DOHH2 (cell line): ENCODE results near the gene KCNE2.

Experiments used
- H3F3A ChIP-seq: fragments of 200-600 bp; sonication (generic), shearing (Covaris generic); 2 replicates; pipeline ENCODE4 v1.6.0; 2016; ENCODE audit warnings: antibody characterized with exemption, mild to moderate bottlenecking; ENCODE audit not compliant: control insufficient read depth, insufficient read depth
- H3K27ac ChIP-seq: fragments of 200-600 bp; sonication (generic); 2 replicates; pipeline ENCODE4 v1.5.1; 2014; ENCODE audit warnings: low read depth, mild to moderate bottlenecking, low read length, moderate library complexity
- H3K27me3 ChIP-seq: fragments of 200-600 bp; sonication (generic); 2 replicates; pipeline ENCODE4 v1.6.1; 2014; ENCODE audit warnings: mild to moderate bottlenecking, low read length, mixed read lengths; ENCODE audit not compliant: control insufficient read depth
- H3K36me3 ChIP-seq: fragments of 200-600 bp; sonication (generic); 2 replicates; pipeline ENCODE4 v1.6.1; 2014; ENCODE audit warnings: mild to moderate bottlenecking, low read length, moderate library complexity, mixed read lengths; ENCODE audit not compliant: control insufficient read depth
- H3K4me1 ChIP-seq: fragments of 200-600 bp; sonication (generic); 2 replicates; pipeline ENCODE4 v1.6.1; 2014; ENCODE audit warnings: mild to moderate bottlenecking, low read length, mixed read lengths; ENCODE audit not compliant: control insufficient read depth
- H3K4me2 ChIP-seq: fragments of 200-600 bp; sonication (generic); 2 replicates; pipeline ENCODE4 v1.6.0; 2014; ENCODE audit warnings: mild to moderate bottlenecking, low read length, moderate library complexity
- H3K4me3 ChIP-seq: fragments of 200-600 bp; sonication (generic); 2 replicates; pipeline ENCODE4 v1.5.1; 2014; ENCODE audit warnings: mild to moderate bottlenecking, low read length, mixed read lengths
- H3K79me2 ChIP-seq: fragments of 200-600 bp; sonication (generic); 2 replicates; pipeline ENCODE4 v1.6.1; 2014; ENCODE audit warnings: mild to moderate bottlenecking, low read length, mixed read lengths; ENCODE audit not compliant: control insufficient read depth
- H3K9me2 ChIP-seq: fragments of 200-600 bp; sonication (generic); replicated peaks from 2 replicates; pipeline ENCODE4 v1.6.1; 2014; ENCODE audit warnings: mild to moderate bottlenecking, low read length, mixed read lengths; ENCODE audit not compliant: control insufficient read depth
- H3K9me3 ChIP-seq: fragments of 200-600 bp; sonication (generic); 2 replicates; pipeline ENCODE4 v1.6.1; 2014; ENCODE audit warnings: antibody characterized with exemption, low read length, mixed read lengths; ENCODE audit not compliant: control insufficient read depth, insufficient read depth
- H4K20me1 ChIP-seq: fragments of 200-600 bp; sonication (generic); 2 replicates; pipeline ENCODE4 v1.6.0; 2014; ENCODE audit warnings: low read depth, mild to moderate bottlenecking, antibody characterized with exemption, low read length, moderate library complexity; ENCODE audit not compliant: control insufficient read depth, insufficient read depth
- EZH2phosphoT487 ChIP-seq: fragments of 200-600 bp; sonication (generic); IDR thresholded peaks from 2 replicates; pipeline ENCODE4 v1.6.1; 2017; ENCODE audit warnings: borderline replicate concordance, mild to moderate bottlenecking, antibody characterized with exemption, low read length, moderate library complexity, mixed read lengths
- TF ChIP-seq, protein P1 (sequence below): fragments of 200-600 bp; sonication (generic); IDR thresholded peaks from one replicate; pipeline ENCODE4 v1.5.1; 2014; ENCODE audit warnings: antibody characterized with exemption, mild to moderate bottlenecking, low read depth, low read length; ENCODE audit not compliant: poor library complexity, severe bottlenecking

KCNE2 gene

DNA sequence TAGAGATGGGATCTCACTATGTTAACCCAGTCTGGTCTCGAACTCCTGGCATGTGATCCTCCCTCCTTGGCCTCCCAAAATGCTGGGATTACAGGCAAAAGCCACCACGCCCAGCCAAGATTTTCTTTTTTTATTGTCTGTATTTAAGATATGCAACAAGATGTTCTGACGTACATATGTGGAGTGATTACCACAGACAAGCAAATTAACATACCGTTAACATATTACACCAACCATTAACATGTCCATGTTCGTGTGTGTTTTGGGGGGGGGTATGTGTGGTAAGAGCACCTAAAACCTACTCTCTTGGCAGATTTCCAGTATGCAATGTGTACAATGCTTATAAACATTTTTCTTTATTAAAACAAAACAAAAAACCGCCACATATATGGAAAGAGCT lies 10.6 kb upstream of the KCNE2 start:
- Histone ChIP-seq H3K27me3 (peaks cover 12% of the 10 kb centered on the region), H3K9me2 (no peaks in the 10 kb centered on the region), H3K4me2 (no peak overlapping the region), H3K36me3 (no peaks in the 10 kb centered on the region), H4K20me1 (no peaks in the 10 kb centered on the region), H3K4me1 (peaks cover 5% of the 10 kb centered on the region), H3K79me2 (no peaks in the 10 kb centered on the region), H3K4me3 (no peak overlapping the region), H3F3A (no peaks in the 10 kb centered on the region), H3K9me3 (no peaks in the 10 kb centered on the region), H3K27ac (no peak overlapping the region)
- TF ChIP-seq EZH2phosphoT487 = no peak
- TF ChIP-seq, protein P1, sequence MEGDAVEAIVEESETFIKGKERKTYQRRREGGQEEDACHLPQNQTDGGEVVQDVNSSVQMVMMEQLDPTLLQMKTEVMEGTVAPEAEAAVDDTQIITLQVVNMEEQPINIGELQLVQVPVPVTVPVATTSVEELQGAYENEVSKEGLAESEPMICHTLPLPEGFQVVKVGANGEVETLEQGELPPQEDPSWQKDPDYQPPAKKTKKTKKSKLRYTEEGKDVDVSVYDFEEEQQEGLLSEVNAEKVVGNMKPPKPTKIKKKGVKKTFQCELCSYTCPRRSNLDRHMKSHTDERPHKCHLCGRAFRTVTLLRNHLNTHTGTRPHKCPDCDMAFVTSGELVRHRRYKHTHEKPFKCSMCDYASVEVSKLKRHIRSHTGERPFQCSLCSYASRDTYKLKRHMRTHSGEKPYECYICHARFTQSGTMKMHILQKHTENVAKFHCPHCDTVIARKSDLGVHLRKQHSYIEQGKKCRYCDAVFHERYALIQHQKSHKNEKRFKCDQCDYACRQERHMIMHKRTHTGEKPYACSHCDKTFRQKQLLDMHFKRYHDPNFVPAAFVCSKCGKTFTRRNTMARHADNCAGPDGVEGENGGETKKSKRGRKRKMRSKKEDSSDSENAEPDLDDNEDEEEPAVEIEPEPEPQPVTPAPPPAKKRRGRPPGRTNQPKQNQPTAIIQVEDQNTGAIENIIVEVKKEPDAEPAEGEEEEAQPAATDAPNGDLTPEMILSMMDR = no peak

DNA sequence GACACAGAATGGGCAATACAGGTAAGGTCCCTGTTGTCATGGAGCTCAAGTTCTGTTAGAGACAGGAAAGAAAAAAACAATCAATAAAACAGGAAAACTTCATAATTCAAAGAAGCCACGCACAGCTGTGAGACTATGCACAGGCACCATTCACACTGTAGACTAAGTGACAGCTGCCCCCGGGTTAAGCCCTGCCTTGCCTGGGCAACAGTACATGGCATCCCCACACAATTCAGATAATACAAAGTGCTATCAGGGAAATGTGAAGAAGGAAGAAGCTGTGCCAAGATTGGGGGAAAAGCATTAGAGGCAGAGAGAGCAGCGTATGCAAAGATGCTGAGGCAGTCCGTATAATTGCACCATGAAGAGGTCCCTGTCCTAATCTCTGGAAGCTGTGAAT lies 9.0 kb upstream of the KCNE2 start:
- H3K27me3 ChIP-seq = peaks cover 12% of the 10 kb centered on the region
- no peak overlapping the region for H3K4me3 ChIP-seq
- no peak overlapping the region for H3K4me2 ChIP-seq
- peaks cover 5% of the 10 kb centered on the region for H3K4me1 ChIP-seq
- no peaks in the 10 kb centered on the region for H3K9me3 ChIP-seq
- no peaks in the 10 kb centered on the region for H3K36me3 ChIP-seq
- TF ChIP-seq EZH2phosphoT487 = no peak
- TF ChIP-seq, protein P1 = no peak
- no peaks in the 10 kb centered on the region for H3K9me2 ChIP-seq
- no peak overlapping the region for H3K27ac ChIP-seq
- H4K20me1 ChIP-seq = no peaks in the 10 kb centered on the region
- no peaks in the 10 kb centered on the region for H3K79me2 ChIP-seq
- no peaks in the 10 kb centered on the region for H3F3A ChIP-seq

DNA sequence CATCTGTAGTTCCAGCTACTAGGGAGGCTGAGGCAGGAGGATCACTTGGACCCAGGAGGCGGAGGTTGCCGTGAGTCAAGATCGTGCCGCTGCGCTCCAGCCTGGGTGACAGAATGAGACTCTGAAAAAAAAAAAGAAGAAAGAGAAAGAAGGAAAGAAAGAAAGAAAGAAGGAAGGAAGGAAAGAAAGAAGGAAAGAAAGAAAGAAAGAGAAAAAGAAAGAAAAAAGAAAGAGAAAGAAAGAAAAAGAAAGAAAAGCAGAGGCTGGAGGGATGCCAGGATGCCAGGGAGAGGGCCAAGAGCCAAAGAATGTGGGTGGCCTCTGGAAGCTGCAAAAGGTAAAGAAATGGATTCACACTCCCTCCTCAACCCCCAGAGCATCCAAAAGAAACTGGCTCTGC lies 8.2 kb upstream of the KCNE2 start:
- TF ChIP-seq EZH2phosphoT487 = no peak
- TF ChIP-seq, protein P1 = no peak
- H4K20me1 ChIP-seq = no peaks in the 10 kb centered on the region

DNA sequence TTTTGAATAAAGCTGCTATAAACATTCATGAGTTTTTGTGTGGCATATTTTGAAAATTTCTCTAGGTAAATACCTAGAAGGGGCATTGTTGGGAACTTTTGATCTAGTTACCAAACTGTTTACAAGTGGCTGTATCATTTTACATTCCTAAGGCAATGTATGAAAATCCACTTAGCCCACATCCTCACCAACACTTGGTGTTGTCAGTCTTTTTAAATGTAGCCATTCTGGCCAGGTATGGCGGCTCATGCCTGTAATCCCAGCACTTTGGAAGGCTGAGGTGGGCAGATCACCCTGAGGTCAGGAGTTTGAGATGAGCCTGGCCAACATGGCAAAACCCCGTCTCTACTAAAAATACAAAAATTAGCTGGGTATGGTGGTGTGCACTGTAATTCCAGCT lies 5.9 kb upstream of the KCNE2 start:
- no peak overlapping the region for H3K27ac ChIP-seq
- H3K79me2 ChIP-seq = no peaks in the 10 kb centered on the region
- H3K4me2 ChIP-seq = no peak overlapping the region
- H4K20me1 ChIP-seq = no peaks in the 10 kb centered on the region
- H3K9me3 ChIP-seq = no peaks in the 10 kb centered on the region
- no peaks in the 10 kb centered on the region for H3F3A ChIP-seq
- H3K27me3 ChIP-seq = peaks cover 17% of the 10 kb centered on the region
- H3K4me3 ChIP-seq = no peak overlapping the region
- no peaks in the 10 kb centered on the region for H3K9me2 ChIP-seq
- H3K36me3 ChIP-seq = no peaks in the 10 kb centered on the region
- no peak for TF ChIP-seq EZH2phosphoT487
- TF ChIP-seq, protein P1 = no peak
- H3K4me1 ChIP-seq = peaks cover 14% of the 10 kb centered on the region

More for the DNA sequence above, 8.2 kb upstream of the KCNE2 start:
- no peak overlapping the region for H3K4me2 ChIP-seq
- peaks cover 5% of the 10 kb centered on the region for H3K4me1 ChIP-seq
- no peaks in the 10 kb centered on the region for H3K9me2 ChIP-seq
- no peak overlapping the region for H3K4me3 ChIP-seq
- H3K79me2 ChIP-seq = no peaks in the 10 kb centered on the region
- H3K27ac ChIP-seq = no peak overlapping the region
- peaks cover 12% of the 10 kb centered on the region for H3K27me3 ChIP-seq
- H3F3A ChIP-seq = no peaks in the 10 kb centered on the region
- H3K9me3 ChIP-seq = no peaks in the 10 kb centered on the region
- no peaks in the 10 kb centered on the region for H3K36me3 ChIP-seq
